HG03565 (cell line): ENCODE data around the gene TBPL2.
"Not testable (repeated sequence)": the region's sequence is repeated elsewhere in the genome, so short reads cannot be mapped to it uniquely, and the experiment has no call there.

Experiments
- ATAC-seq: cut with Tn5 transposase; IDR thresholded peaks from one replicate; pipeline ENCODE4 v1.9.1; 2021; ENCODE audit warnings: mild to moderate bottlenecking, moderate library complexity; ENCODE audit not compliant: unreplicated experiment

Gene TBPL2

DNA sequence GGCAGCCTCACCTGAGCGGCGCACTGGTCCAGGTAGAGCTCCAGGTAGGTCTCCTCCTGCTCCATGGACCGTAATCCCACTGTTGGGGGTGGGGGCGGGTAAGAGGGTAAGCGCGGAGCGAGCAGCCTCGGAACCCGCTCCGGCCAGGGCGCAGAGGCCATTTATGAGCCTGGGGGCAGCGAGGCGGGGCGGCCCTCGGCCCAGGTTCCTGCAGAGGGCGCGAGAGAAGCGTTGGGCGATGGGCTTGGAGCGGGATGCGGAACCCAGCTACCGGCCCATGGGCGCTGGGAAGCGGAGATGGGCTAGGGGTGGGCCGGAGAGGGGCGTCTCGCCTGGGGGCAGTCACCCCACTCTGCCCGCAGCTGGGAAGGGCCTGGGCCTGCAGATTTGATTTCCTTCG, at the start of gene TBPL2:
TBPL2 (minus strand) TSS at position 232 of the 400 bp plus-strand sequence; CDS start at position 65, 167 bp downstream.
- no peak for ATAC-seq

DNA sequence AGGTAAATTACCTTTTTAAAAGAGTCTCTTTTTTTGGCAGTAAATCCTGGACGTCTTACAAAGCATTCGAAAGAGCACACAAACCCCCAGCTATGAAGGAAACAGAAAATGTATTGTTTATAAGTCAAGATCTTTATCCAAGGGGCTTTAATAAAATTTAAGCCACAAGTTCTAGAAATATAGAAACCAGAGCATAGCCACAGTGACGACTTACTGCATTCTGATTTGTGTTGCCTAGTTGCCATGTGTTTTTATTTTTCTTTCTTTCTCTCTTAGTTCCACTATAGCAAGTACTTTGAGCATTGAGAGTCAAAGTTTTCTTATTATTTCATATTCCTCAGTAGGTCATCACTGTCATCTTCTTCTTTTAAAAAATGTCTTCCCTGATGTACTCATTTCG, 47.8 kb upstream of the TBPL2 start:
- no peak for ATAC-seq

DNA sequence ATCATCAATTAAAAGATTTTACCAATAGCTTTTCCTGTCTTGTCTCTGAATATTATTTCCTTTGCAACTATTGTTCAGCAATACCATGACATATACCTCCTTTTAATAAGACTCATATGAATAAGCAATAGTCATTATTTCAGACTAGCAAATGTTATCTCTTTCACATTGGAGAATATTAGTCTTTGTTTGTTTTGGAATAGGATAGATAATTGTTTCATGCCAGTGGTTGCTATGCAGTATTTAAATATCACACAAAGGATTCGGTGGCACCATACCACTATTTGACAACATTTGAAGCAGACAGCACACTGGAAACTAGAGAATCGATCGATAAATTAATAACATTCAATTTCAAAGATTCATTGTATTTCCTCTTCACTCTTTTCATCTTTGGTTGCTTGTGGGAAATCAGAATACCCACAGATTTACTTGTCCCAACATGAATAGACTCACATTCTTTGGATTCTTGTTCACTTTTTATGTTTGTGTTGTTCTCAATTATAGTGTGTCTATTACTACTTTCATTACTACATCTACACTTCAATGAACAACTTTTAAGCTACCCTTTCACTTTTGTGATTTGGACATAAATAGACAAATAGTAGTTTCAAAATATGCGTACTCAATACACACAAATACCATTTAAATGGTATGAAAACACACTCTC, 42.7 kb upstream of the TBPL2 start:
- ATAC-seq: no peak

DNA sequence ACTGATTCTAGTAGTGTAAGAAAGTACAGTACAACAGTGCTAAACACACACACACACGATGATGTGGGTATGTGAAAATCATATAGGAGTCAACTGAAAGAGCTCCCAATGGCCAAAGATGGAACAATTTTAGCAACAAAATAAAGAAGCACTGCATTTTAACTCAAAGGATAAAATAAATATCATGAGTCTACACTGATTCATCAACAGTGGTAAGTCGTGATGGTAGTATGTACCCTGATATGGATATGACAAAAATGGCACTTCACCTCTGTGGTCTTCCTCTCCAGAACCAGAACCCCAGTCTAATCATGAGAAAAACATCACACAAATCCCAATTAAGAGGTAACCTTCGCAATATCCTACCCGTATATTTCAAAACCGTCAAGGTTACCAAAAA, 41.4 kb upstream of the TBPL2 start:
- no peak for ATAC-seq

DNA sequence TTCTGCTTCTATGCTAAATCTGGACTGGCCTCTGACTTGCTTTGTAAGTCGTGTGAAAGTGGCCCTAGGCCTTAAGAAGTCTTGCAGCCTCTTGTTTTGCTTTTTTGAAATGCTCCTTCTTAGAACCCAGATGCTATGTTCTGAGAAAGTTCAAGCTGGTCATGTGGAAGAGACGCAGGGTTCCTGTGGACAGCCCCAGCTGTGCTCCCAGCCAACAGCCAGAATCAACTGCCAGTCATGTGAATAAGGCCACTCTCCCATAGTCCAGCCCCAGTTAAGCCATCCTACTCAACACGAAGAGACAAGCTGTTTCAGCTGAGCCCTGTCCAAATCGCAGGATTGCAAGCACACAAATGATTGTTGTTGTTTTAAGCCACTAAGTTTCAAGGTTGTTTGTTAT, 37.3 kb upstream of the TBPL2 start:
- ATAC-seq: no peak

DNA sequence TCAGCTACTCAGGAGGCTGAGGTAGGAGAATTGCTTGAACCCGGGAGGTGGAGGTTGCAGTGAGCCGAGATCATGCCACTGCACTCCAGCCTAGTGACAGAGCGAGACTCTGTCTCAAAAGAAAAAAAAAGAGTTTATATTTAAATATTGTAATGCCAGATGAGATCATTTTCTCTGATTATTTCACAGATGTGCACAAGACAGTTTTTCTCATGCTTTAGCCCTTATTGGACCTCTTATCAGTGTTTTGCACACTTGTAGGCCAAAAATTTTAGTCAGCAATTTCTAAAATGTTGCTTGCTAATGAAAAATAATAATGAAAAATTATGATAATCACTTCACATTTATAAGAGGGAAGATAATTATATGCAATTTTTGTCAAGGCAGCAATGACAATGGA, 36.0 kb upstream of the TBPL2 start:
- not testable (repeated sequence) for ATAC-seq

DNA sequence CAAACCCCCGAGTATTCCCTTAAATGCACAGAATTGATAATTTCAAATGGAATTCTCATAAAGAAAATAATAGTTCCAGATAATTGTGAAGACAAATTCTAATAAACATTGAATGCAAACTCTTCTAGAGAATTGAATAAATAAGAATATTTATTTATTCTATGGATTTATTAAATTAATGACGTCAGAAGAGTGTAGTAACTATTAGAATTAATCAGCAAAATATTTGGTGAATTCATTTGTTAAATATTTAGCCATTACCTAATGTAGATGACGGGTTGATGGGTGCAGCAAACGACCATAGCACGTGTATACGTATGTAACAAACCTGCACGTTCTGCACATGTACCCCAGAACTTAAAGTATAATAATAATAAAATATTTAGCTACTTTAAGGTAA, 33.4 kb upstream of the TBPL2 start:
- ATAC-seq: no peak

DNA sequence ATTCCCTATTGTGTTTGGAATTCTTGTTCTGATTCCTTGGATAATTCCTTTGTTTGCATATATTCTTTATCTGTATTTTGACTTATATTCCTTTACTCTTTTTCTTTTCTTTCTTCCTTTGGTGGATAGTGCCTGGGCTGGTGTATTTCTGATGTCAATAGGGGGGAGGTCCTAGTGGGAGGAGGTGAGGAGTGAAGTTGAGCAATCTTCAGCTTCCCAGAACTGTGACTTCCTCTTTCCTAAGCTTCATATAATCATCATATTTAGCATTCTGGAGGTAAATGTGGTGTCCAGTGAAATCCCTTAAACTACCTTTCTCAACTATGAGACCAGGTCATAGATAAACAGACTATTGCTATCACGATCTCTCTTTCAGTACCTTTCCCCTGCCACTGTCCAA, 29.6 kb upstream of the TBPL2 start:
- ATAC-seq: no peak

DNA sequence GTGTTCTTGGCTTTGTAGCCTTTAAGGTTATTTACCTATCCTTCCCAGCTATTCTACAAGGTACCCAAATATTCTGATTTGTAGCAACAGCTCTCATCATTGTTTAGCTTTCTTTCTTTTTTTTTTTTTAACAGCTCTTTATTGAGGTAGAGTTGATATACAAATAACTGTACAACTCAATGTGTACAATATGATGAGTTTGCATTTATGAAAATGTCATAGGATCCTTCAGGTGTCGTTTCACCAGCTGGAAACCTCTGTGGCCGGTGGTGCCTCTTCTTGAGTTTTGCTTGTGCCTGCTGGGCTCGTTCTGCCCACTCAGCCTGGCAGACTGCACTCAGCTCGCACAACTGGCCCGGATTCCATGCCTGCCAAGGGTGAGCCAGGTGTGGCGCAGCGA, 26.9 kb upstream of the TBPL2 start:
- no peak for ATAC-seq

DNA sequence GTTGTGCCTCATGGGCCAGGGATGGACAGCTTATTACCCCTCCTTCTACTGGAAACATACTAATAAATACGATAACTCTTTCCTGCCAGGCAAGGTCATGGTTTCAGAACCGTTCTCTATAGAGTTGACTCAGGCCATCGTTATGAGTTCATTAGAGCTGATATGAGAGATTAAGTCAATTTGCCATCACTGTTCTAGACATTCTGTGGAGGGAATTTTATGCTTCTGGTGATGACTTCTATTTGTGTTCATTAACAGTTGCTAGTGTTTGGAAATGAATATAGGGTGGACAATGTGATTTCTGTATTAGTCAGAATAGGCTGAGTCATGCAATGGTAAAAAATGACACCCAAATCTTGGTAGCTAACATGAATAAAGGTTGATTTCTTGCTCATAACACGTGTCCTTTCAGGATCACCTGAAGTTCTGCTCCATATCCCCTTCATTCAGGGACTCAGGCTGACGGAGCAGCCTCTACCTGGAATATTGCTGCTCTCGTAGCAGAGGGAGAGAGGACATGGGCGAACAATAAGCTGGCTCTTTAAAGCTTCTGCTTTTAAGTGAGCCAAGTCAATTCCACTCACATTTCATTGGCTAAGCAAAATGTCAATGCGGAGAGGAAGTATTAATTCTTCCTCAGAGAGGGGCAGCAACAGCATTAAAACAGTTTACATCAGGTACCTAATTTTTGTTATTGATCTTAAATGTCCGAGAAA, 18.5 kb upstream of the TBPL2 start:
- peak; percentile 91 for ATAC-seq

DNA sequence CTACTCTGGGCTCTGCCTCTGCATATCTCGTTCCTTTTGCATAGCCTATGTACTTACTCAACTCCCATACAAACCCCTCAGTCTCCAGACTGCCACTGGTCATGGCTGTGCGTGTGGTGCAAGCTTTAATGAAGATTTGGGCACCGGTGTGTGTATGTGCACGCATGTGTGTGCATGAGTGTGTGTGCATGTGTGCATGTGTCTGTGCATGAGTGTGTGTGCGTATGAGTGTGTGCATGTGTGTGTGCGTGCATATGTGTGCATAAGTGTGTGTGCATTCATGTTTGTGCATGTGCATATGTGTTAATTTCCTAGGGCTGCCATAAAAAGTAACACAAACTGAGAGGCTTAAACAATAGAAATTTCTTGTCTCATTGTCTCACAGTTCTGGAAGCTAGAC, 17.1 kb upstream of the TBPL2 start:
- ATAC-seq: no peak

DNA sequence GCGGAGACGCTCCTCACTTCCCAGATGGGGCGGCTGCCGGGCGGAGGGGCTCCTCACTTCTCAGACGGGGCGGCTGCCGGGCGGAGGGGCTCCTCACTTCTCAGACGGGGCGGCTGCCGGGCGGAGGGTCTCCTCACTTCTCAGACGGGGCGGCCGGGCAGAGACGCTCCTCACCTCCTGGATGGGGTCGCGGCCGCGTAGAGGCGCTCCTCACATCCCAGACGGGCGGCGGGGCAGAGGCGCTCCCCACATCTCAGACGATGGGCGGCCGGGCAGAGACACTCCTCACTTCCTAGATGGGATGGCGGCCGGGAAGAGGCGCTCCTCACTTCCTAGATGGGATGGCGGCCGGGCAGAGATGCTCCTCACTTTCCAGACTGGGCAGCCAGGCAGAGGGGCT, 16.0 kb upstream of the TBPL2 start:
- not testable (repeated sequence) for ATAC-seq

DNA sequence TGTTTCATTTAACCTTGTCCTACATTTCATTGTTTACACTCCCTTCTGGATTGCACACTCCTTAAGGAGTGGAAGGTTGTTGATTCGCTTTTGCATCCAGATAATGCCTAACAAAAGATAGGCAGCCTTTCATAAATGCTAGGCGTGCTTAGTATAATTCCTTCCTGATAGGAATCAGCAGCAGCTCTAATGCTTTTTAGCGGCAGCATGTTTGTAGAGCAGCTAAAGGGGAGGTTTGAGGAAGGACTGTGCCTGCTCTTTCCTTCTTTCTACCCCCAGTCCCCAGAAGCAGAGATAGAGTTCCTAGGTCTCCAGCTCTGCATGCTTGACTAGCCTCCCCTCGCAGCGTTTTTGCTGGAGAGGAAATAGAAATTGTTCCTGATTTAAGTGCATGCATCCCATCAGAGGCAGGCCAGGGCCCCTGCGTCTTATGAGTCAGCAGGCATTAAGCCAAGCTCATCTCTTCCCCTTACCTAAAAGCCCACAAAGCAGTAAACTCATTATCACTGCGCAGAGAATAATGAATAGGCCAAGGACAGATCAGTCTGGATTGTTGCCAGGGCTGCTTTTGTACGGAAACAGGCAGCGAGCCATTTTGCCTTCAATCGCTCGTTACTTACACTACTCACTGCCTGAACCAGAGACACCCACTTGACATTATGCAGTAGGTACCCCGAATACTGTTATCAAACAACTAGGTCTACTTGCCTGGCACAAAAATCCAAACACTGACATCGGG, 14.0 kb upstream of the TBPL2 start:
- no peak for ATAC-seq

DNA sequence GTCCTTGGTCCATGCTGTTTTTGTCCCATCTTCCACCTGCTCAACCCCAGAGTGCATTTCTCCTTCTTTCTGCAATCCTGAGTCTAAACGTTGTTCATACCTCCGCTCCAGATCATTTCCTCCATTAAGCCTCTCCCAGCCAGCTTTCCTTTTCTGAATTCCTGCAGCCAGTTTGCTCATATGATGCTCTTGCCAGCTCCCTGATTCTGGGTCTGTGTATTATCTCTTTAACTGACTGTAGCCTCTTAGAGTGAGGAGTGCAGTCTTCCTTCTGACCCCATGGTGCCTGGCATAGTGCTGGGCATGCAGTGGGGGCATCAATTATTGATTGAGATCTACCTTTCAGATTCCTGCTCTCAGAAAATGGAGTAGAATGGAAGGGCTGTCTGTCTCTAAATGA, 11.5 kb upstream of the TBPL2 start:
- no peak for ATAC-seq

DNA sequence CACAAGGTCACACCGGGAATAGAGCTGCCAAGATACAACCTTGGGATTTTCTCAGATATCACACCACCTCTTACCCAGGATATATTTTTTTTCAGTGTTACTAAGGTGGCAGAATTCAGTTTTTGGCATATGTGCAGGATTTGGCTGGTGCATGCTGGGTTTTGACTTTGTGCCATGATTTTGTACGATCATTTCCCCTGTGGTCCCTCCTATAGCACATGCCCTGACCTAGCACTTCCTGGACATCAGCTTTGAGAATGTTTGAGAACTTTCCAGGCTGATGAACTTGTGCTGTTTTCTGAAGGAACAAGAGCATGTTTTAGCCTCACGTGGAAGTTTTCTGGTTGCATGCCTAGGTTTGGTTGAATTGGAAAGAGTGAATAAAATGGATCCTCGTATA, 11.0 kb upstream of the TBPL2 start:
- no peak for ATAC-seq

DNA sequence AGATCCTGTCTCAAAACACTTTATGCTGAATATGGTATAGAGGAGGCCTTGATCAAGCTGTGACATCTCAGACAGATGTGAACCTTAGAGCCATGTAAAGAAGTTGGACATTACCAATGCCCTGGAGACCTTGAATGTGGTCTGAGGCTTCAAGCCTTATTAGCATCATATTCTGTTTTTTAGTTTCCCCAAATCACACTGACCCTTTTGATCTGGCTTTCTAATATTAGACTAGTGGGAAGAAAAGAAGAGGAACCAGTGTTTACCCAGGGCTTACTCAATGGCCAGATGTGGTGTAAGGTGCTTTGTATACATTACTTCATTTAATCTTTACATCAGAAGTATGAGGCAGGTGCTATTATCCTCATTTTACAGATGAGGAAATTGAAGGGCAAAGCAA, 10.6 kb upstream of the TBPL2 start:
- peak; percentile 35 for ATAC-seq

DNA sequence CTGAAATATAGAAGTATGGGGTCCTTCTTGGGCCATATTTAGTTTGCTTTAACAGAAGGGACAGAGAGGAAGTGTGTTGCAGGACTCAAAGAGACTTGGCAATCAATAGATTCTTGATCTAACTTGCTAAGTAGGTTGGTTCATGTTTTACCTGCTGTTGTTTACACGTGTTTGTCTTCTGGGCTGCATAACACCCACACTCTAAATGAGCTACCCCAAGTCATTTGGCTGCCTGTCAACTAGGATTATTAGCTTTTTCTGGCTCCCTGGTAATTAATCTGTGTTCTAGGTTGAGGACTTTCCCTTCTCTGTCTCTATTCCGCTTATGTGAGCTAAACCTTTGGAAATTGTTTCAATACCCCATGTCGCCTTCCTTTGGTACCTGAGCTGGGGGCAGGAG, 10.1 kb upstream of the TBPL2 start:
- ATAC-seq: no peak

DNA sequence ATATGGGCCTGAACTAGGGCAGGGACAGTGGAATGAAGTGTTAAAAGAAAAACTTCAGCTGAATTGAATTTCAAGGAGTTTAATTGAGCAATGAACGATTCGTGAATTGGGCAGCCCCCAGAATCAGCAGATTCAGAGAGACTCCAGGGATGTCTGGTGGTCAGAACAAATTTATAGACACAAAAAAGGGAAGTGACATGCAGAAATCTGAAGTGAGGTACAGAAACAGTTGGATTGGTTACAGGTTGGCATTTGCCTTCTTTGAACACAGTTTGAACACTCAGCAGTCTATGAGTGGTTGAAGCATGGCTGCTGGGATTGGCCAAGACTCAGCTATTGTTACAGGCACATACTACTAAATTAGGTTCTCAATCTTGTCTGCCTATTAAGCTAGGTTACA, 9.7 kb upstream of the TBPL2 start:
- ATAC-seq: no peak

DNA sequence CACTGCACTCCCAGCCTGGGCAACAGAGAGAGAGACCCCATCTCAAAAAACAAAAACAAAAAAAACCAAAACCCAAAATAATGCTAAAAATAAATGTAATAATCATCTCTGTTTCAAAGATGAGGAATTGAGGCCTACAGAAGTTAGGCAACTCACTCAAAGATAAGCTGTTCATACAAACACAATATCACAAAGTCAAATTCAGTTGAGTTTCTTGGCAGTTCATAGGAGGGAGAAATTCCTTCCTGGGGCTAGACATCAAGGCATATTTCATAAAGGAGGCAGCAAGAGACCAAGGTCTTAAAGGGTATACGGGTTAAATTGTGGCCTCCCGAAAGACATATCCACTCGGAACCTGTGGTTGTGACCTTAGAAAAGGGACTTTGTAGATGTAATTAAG, 8.7 kb upstream of the TBPL2 start:
- no peak for ATAC-seq

DNA sequence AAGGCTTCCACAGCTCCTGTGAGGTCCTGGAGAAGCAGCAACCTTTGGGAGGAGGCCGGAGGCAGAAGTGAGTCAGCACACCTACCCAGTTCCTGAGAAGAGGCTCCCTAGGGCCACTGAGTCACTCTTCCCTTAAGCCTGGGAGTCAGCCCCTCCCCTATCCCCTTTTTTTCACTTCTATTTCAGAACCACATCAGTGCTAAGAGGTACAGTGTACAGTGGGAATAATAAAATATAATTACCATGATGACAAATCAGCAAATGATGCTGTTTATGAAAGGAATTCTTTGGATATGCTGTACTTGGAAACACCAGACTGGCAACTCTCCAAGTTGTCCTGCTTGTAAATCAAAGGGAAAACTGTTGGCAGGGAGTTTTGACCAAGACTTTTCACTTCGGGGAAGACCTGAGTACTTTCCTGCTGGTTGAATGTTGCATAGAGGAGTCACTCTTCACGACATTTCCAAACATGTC, 7.8 kb upstream of the TBPL2 start:
- no peak for ATAC-seq

DNA sequence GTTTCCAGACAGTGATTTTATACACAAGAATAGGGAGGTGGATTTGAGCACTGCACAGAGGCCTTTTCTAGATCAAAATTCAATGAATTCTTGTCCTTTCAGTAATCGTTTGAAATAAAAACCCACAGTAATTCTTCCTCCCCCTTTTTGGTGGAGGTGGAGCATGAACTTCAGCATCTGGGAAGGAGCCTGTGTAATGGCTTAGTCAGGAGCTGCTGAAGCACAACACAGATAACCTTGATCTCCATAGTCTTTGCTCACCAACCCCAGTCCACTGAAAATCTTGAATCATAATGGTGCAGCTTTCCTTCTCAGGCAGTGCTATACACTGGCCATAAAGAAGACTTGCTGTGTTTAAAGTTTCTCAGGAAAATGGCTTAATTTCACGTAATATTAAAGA, 6.4 kb upstream of the TBPL2 start:
- ATAC-seq: no peak

DNA sequence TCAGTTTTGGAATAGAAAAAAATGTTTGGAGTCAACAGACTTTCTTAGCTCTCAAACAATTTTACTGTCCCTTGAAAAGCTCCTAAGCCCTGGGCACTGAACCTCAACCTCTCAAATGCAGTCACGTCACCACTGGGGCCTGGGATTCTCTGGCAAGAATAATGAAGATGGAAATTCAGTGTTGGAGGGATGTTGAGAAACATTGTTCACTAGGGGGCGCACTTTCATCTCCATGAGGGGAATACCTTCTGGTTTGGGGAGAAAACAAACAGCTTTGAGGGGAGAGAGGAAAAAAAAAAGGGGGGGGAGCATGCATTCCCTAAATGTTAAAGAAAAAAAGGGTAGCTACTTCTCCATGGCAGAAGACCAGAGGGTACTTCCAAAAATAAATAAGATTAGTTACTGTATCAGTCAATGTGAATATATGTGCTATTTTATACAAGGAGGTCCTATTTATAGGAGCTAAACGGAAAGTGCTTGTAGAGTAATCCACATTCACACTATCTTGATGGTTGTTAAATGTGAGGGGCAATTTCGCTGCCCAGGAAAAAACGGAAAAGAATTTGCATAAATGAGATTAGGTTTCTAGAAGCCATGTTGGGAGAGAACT, 5.8 kb upstream of the TBPL2 start:
- ATAC-seq: no peak
